ENCODE measurements around the gene ARHGAP5. TPM values are rescaled to one million over a fixed set of nuclear protein-coding genes. Genes with fewer than 3 reads are reported as not detected.

Gene ARHGAP5
- polyA plus RNA-seq, 6 donors from 2014 or later: 15.4 to 46.6 (median 39.4) TPM

- no peak for ATAC-seq (ENCODE audit: low read depth in 2 of 2)
- Mint-ChIP-seq H3K36me3 (peaks cover 0 to 9% of the 10 kb centered on the region in 2 donors), H3K9me3 (no peaks in the 10 kb centered on the region), H3K4me1 (peaks cover 35 to 48% (median 42%) of the 10 kb centered on the region in 3 donors), H3K27ac (peak overlapping the region in 1 of 6 donors; percentile 88), H3K27me3 (no peaks in the 10 kb centered on the region), H3K4me3 (peak overlapping the region in 4 of 8 donors; percentile 43 to 100 (median 97))
- DNase-seq: no peak
These were observed 2.2 kb downstream of the ARHGAP5 start for GRCh38 chr14:32079264-32079663.

DNA sequence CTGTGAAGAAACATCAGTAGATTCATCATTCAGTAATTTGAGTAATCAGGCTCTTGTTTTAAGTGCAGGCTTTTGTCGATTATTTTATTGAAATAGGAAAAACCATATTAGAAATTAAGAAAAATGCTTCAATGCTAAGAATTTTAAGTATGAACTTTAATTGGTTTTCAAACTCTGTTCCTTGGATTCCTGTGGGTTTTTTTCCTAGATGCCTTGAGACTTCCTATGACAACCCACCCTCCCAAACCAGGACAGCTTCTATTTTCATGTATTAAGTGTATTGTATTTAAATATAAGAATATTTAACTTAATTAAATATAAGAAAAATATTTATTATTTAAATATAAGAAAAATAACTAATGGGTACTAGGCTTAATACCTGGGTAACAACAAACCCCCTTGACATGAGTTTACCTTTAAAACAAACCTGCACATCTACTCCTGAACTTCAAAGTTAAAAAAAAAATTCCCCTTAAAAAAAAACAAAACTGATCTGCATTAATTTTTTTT is 3.0 kb downstream of the ARHGAP5 start:
- Mint-ChIP-seq H3K36me3 (peaks cover 0 to 9% of the 10 kb centered on the region in 2 donors), H3K4me3 (peak overlapping the region in 1 of 8 donors; percentile 8), H3K4me1 (peaks cover 41 to 53% (median 49%) of the 10 kb centered on the region in 3 donors), H3K9me3 (no peaks in the 10 kb centered on the region), H3K27ac (no peak overlapping the region), H3K27me3 (no peaks in the 10 kb centered on the region)
- DNase-seq (no peak), ATAC-seq (ENCODE audit: low read depth in 2 of 2) (no peak)

DNA sequence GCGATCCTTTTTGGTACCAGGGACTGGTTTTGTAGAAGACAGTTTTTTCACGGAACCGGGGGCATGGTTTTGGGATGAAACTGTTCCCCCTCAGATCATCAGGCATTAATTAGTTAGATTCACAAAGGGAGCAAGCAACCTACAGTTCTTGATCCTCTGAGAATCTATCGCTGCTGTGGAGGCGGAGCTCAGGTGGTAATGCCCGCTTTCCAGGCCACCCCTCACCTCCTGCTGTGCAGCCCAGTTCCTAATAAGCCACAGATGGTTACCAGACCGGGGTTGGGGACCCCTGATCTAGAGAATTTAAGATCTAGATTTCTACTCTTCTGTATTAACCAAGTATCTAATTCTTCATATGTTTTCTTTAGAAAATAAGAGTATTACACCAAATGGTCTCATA is 4.8 kb downstream of the ARHGAP5 start:
- H3K36me3 Mint-ChIP-seq: no peaks in the 10 kb centered on the region
- H3K4me3 Mint-ChIP-seq: no peak overlapping the region
- H3K4me1 Mint-ChIP-seq: peaks cover 39 to 60% (median 54%) of the 10 kb centered on the region in 3 donors
- H3K27me3 Mint-ChIP-seq: no peaks in the 10 kb centered on the region
- no peak for DNase-seq
- ATAC-seq (ENCODE audit: low read depth in 2 of 2): no peak
- H3K9me3 Mint-ChIP-seq: no peaks in the 10 kb centered on the region
- no peak overlapping the region for H3K27ac Mint-ChIP-seq

GRCh38 chr14:32083315-32083624 is 6.2 kb downstream of the ARHGAP5 start:
- Mint-ChIP-seq H3K4me1 (peaks cover 33 to 54% (median 49%) of the 10 kb centered on the region in 3 donors), H3K9me3 (no peaks in the 10 kb centered on the region), H3K27me3 (no peaks in the 10 kb centered on the region), H3K36me3 (no peaks in the 10 kb centered on the region), H3K4me3 (peak overlapping the region in 1 of 8 donors; percentile 25), H3K27ac (no peak overlapping the region)
- ATAC-seq (ENCODE audit: low read depth in 2 of 2) (no peak), DNase-seq (no peak)

DNA sequence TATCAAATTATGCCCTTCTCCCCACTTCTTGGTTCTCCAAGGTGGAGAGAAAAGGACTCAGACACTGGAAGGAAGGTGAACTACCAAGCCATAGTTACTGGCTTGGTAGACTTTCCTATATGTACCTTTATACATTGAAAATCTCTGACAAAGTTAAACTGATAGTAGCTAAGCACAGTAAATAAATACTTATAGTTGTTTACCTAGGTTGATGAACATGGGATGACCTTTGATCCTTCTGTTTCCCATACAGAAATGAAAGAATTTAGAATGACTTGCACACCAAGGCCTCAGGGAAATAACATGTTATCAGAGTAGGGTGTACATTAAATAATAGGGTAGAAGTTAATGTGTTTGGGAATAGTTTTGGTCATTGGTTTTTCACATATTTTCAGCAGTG is 6.7 kb downstream of the ARHGAP5 start:
- Mint-ChIP-seq H3K27me3 (no peaks in the 10 kb centered on the region), H3K36me3 (no peaks in the 10 kb centered on the region), H3K4me3 (no peak overlapping the region), H3K27ac (no peak overlapping the region), H3K9me3 (no peaks in the 10 kb centered on the region), H3K4me1 (peaks cover 28 to 49% (median 44%) of the 10 kb centered on the region in 3 donors)
- ATAC-seq (ENCODE audit: low read depth in 2 of 2) (no peak), DNase-seq (no peak)

DNA sequence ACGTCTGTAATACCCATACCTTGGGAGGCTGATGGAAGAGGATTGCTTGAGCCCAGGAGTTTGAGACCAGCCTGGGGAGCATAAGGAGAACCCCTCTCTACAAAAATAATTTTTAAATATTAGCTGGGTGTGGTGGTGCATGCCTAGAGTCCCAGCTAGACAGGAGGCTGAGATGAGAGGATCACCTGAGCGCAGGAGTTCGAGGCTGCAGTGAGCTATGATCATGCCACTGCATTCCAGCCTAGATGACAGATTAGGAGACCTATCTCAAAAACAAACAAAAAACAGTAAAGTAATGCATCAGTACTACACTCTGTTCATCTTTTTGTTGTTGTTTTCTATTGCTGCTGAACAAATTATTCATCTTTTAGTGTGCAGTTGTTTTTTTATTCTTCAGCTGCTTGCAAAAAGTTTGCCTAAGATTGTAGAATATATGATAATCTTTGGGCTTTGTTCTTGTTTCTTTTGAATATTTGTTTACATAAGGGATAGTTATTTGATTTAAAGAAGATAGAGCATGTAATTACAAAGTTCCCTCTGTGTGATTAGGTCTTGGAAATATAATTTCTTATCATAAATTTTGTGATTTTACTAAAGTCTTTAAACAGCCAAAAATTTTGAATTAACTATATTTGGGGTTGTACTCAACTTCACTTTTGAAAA is 8.2 kb downstream of the ARHGAP5 start:
- Mint-ChIP-seq H3K4me3 (no peak overlapping the region), H3K36me3 (peaks cover 1 to 3% of the 10 kb centered on the region in 2 donors), H3K4me1 (peaks cover 24 to 41% (median 40%) of the 10 kb centered on the region in 3 donors), H3K9me3 (no peaks in the 10 kb centered on the region), H3K27me3 (no peaks in the 10 kb centered on the region), H3K27ac (no peak overlapping the region)
- DNase-seq (no peak), ATAC-seq (ENCODE audit: low read depth in 2 of 2) (no peak)

DNA sequence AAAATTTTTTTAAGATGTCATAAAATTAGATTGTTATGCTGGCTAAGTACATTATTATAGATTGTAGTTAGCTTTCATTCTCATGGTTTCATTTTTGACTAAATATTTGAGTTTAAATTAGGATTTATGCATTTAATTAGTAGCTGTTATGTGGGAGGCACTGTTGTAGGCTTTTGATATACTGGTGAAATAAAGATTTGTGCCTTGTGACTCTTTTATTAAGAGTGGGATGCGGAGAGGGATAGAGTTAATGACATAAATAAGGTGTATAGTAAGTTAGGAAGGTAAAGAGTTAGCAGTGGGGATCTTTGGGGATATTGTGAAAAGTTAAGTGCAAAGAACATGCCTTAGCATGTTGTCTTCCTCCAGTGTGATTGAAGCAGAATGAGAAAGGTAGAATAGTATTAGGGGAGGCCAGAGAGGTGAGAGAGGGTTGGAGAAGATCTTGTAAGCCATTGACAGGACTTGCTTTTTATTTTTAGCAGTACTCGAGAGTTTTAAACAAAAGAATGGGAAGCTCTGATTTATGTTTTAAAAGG is 8.8 kb downstream of the ARHGAP5 start:
- H3K4me3 Mint-ChIP-seq: peak overlapping the region in 1 of 8 donors; percentile 3
- DNase-seq: no peak
- peaks cover 7 to 9% of the 10 kb centered on the region in 2 donors for H3K36me3 Mint-ChIP-seq
- peak overlapping the region in 1 of 6 donors; percentile 2 for H3K27ac Mint-ChIP-seq
- ATAC-seq (ENCODE audit: low read depth in 2 of 2): no peak
- peaks cover 21 to 39% (median 38%) of the 10 kb centered on the region in 3 donors for H3K4me1 Mint-ChIP-seq
- no peaks in the 10 kb centered on the region for H3K27me3 Mint-ChIP-seq
- no peaks in the 10 kb centered on the region for H3K9me3 Mint-ChIP-seq

DNA sequence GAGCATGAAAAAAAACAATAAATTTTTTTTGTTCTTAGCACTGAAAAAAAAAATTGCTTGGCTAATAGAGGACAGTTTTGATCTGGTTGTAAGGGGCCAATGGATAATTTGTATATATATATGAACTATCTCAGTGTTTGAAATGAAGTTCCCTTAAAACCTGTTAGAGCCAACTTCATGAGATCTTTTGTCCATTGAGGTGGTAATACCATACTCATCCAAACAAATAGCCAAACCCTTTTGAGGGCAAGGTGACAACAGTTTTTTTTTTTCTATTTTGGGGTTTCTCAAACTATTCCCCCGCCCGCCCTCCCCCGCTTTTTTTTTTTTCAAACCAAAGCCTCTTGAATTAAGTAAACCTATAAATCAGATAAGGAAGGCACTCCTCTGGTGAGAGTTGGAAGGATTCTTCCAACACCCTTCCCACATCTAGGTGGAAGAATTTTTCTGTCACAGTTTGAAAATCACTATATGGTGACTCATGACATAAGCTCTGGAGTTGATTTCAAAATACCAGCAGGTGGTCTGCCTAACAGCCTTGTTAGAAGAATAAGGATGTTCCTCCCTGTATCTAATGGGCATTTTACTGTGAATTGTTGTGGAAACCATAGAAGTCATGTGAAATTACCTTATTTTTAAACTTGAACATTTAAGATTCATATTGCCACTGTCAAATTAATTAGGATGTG is 10.2 kb downstream of the ARHGAP5 start:
- Mint-ChIP-seq H3K4me3 (no peak overlapping the region), H3K27me3 (no peaks in the 10 kb centered on the region), H3K27ac (no peak overlapping the region), H3K4me1 (peaks cover 17 to 34% (median 27%) of the 10 kb centered on the region in 3 donors), H3K9me3 (no peaks in the 10 kb centered on the region), H3K36me3 (peaks cover 16 to 19% of the 10 kb centered on the region in 2 donors)
- DNase-seq (no peak), ATAC-seq (ENCODE audit: low read depth in 2 of 2) (no peak)

- H3K27ac Mint-ChIP-seq: peak overlapping the region in 1 of 6 donors; percentile 51
- peaks cover 13 to 29% (median 22%) of the 10 kb centered on the region in 3 donors for H3K4me1 Mint-ChIP-seq
- ATAC-seq (ENCODE audit: low read depth in 2 of 2) (no peak), DNase-seq (no peak)
- no peaks in the 10 kb centered on the region for H3K9me3 Mint-ChIP-seq
- peaks cover 19 to 22% of the 10 kb centered on the region in 2 donors for H3K36me3 Mint-ChIP-seq
- H3K4me3 Mint-ChIP-seq: no peak overlapping the region
- no peaks in the 10 kb centered on the region for H3K27me3 Mint-ChIP-seq
These were observed 10.8 kb downstream of the ARHGAP5 start for GRCh38 chr14:32087907-32088306.

DNA sequence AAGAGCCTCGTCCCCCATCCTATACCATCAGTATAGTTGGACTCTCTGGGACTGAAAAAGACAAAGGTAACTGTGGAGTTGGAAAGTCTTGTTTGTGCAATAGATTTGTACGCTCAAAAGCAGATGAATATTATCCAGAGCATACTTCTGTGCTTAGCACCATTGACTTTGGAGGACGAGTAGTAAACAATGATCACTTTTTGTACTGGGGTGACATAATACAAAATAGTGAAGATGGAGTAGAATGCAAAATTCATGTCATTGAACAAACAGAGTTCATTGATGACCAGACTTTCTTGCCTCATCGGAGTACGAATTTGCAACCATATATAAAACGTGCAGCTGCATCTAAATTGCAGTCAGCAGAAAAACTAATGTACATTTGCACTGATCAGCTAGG is 13.6 kb downstream of the ARHGAP5 start:
- Mint-ChIP-seq H3K9me3 (no peaks in the 10 kb centered on the region), H3K4me1 (peaks cover 8 to 15% (median 12%) of the 10 kb centered on the region in 3 donors), H3K36me3 (peaks cover 28 to 33% of the 10 kb centered on the region in 2 donors), H3K27ac (no peak overlapping the region), H3K4me3 (no peak overlapping the region), H3K27me3 (no peaks in the 10 kb centered on the region)
- DNase-seq: no peak
- no peak for ATAC-seq (ENCODE audit: low read depth in 2 of 2)

DNA sequence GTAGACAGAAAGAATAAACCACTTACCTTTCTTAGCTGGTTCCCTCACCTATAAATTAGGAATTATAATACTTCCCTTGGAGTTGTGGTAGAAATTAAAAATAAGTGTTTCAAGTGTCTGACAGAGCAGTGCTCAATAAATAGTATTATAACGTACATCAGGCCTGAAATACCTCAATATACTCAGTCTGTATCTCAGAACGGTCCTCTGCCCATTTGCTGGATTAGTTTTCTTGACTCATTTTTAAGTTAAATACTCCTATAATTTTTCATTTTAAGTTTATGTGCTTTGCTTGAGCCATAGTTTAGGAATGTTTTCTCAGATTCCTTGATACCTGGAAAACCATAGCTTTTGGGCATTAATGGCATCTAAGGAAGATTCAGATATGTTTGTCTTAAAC is 22.4 kb downstream of the ARHGAP5 start:
- peaks cover 21 to 35% (median 35%) of the 10 kb centered on the region in 3 donors for H3K4me1 Mint-ChIP-seq
- ATAC-seq (ENCODE audit: low read depth in 2 of 2): no peak
- no peak for DNase-seq
- no peak overlapping the region for H3K4me3 Mint-ChIP-seq
- no peaks in the 10 kb centered on the region for H3K9me3 Mint-ChIP-seq
- H3K27ac Mint-ChIP-seq: no peak overlapping the region
- no peaks in the 10 kb centered on the region for H3K27me3 Mint-ChIP-seq
- H3K36me3 Mint-ChIP-seq: peaks cover 0 to 2% of the 10 kb centered on the region in 2 donors

DNA sequence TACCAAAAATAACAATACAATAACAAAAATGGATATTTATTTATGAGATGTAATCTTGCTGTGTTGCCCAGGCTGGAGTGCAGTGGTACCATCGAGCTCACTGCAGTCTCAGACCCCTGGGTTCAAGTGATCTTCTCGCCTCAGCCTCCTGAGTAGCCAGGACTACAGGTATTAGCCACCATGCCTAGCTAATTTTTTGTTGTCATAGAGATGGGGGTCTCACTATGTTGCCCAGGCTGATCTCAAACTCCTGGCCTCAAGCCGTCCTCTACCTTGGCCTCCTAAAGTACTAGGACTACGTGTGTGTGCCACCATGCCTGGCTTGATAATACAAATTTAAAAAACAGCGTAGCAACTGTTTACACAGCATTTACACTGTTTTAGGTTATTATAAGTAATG is 23.1 kb downstream of the ARHGAP5 start:
- peak overlapping the region in 1 of 6 donors; percentile 8 for H3K27ac Mint-ChIP-seq
- peaks cover 21 to 39% (median 37%) of the 10 kb centered on the region in 3 donors for H3K4me1 Mint-ChIP-seq
- DNase-seq (no peak), ATAC-seq (ENCODE audit: low read depth in 2 of 2) (no peak)
- no peaks in the 10 kb centered on the region for H3K9me3 Mint-ChIP-seq
- no peaks in the 10 kb centered on the region for H3K27me3 Mint-ChIP-seq
- H3K36me3 Mint-ChIP-seq: no peaks in the 10 kb centered on the region
- no peak overlapping the region for H3K4me3 Mint-ChIP-seq

DNA sequence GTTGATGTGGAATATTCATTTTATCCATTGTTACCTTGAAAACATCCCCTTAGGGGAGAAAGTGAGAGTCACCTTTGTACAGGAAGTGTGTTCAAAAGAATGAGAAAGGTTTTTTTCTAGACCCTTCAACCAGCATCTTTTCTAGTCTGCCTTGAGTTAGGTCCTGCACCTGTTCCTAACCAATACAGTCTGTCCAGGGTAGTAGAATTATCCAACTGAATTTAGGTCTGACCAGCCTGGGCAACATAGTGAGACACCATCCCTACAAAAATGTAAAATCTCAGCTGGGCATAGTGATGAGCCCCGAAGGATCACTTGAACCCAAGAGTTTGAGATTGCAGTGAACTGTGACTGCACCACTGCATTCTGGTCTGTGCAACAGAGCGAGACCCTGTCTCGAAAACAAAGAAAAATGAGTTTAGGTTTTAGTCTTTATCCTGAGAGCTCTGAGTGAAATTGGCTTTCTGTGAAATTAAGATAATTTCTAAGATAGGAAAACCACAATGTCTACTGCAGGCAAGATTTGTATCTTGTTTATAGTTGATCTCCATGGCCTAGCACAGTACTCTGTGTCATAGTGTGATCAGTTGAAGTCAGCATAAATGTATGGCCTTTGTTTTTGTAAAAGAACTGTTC is 25.2 kb downstream of the ARHGAP5 start:
- ATAC-seq (ENCODE audit: low read depth in 2 of 2) (peak in 1 of 2 donors; percentile 52), DNase-seq (no peak)
- Mint-ChIP-seq H3K4me3 (peak overlapping the region in 6 of 8 donors; percentile 4 to 73 (median 26)), H3K36me3 (no peaks in the 10 kb centered on the region), H3K4me1 (peaks cover 21 to 39% (median 37%) of the 10 kb centered on the region in 3 donors), H3K9me3 (no peaks in the 10 kb centered on the region), H3K27ac (peak overlapping the region in 4 of 6 donors; percentile 20 to 60 (median 42)), H3K27me3 (no peaks in the 10 kb centered on the region)

All from naive B cell (primary cell).